OCI-LY1 (cell line): ENCODE measurements around the gene ANKRD24.
"Not testable (repeated sequence)": the region's sequence is repeated elsewhere in the genome, so short reads cannot be mapped to it uniquely, and the experiment has no call there.

Source experiments
- CTCF ChIP-seq: fragments of 200-600 bp; sonication (generic), shearing (Covaris generic); IDR thresholded peaks from 2 replicates; pipeline ENCODE4 v1.5.1; 2017; ENCODE audit warnings: mild to moderate bottlenecking, antibody characterized with exemption, low read length, moderate library complexity, mixed read lengths
- EZH2 ChIP-seq: fragments of 200-600 bp; sonication (generic), shearing (Covaris generic); IDR thresholded peaks from 2 replicates; pipeline ENCODE4 v1.8.0; 2017; ENCODE audit warnings: borderline replicate concordance, mixed run types, mild to moderate bottlenecking, antibody characterized with exemption, low read length, moderate library complexity, mixed read lengths

- not testable (repeated sequence) for TF ChIP-seq CTCF, EZH2
Observed at GRCh38 chr19:4274321-4274686, 91.8 kb downstream of the ANKRD24 start.
